Activated T-cell treated with anti-CD3 and anti-CD28 coated beads for 4 hours (primary cell): ENCODE results near the gene GRM8.
A peak's percentile ranks its signal among the peaks of the same experiment; 100 is the strongest.

Experiments used
- DNase-seq: peaks from one replicate; pipeline ENCODE4 v3.0.0-alpha.2; 2020

The GRM8 gene

GRCh38 chr7:126804604-126805003 lies 448.1 kb downstream of the GRM8 start:
- DNase-seq = no peak

DNA sequence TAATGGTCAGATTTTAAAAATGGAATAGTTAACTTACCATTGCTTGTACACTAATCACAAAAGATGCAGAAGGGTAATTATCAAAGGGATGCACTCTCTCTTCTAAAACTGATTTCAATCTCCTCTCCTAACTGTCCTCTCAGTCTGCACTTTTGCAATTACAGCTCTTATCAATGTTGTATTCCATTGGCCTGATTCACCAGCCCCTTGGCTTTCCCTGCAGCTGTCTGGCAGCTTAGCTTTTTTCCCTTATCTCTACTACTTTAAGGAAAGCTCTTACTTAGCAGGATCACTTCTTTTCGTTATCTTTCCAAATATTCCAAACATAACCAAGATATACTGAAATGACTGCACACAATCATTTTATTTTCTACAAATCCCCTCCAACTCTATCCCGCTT lies 448.8 kb downstream of the GRM8 start:
- DNase-seq = no peak

DNA sequence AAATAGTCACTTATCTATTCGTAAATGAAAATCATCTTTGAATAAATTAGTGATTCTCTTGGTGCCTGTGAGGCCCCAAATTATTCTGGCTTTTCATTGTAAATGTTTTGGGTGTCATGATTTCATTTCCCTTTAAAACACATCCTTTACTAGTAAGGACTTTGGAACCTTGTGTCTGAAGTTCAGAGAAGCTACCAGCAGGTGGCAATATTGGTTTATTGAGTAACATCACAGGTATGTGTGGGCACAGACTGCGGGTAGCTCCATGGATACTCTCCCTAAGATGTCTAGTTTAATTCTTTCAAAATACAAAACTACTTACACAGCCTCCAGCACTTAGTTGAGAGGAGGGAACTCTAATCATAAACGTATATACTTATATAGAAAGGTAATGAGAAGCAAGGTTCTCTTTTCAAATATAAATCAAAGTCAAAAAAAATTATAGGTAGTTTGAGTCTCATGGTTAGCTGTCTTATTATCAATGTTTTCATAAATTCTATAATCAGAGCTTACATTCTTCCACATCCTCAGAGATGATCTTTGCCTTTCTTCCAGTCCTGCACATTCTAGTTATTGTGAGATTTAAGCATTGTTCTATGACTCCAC lies 449.6 kb downstream of the GRM8 start:
- peak; percentile 11 for DNase-seq

- DNase-seq = no peak
Measured at GRCh38 chr7:126801733-126802132, 451.0 kb downstream of the GRM8 start.

DNA sequence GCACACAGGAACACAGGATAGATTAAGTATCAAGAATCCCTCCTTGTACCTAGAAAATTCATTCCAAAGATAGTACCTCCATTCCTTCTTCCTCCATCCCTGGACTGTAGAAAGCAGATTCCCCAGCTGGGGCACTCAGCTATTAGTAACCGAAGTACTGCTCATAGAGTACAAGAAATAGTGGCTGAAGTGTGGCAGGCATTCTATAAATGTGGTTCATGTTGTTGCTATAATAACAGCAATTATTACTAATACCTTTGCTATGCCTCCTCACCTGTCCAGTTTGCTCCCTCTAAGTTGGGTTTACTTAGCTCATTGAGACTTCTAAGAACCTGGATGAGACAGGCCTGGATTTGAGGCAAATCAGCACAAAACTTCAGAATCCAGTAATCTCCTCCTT lies 453.2 kb downstream of the GRM8 start:
- DNase-seq = no peak

- DNase-seq = no peak
Measured at GRCh38 chr7:126792521-126792920, 460.2 kb downstream of the GRM8 start.

DNA sequence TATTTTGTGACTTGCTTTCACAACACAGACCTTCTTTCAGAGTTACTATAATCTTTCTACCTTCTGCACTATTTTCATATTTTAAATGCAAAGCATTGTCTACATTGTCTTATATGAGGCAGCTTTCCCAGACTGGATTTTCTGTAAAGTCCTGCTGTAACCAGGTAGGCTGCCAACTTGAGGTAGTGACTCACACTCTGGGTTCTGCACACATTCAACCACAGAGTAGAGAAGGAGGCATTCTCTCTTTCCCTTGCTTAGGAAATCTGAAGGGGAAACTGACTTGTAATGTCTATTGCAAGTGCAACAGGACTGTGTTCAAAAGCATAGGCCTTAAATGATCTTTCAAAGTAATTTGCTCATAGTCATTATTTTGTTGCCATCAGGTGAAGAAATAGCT lies 461.4 kb downstream of the GRM8 start:
- DNase-seq = no peak

GRCh38 chr7:126790763-126791162 lies 462.0 kb downstream of the GRM8 start:
- no peak for DNase-seq

GRCh38 chr7:126783613-126784012 lies 469.1 kb downstream of the GRM8 start:
- DNase-seq = no peak

GRCh38 chr7:126780993-126781392 lies 471.7 kb downstream of the GRM8 start:
- no peak for DNase-seq

DNA sequence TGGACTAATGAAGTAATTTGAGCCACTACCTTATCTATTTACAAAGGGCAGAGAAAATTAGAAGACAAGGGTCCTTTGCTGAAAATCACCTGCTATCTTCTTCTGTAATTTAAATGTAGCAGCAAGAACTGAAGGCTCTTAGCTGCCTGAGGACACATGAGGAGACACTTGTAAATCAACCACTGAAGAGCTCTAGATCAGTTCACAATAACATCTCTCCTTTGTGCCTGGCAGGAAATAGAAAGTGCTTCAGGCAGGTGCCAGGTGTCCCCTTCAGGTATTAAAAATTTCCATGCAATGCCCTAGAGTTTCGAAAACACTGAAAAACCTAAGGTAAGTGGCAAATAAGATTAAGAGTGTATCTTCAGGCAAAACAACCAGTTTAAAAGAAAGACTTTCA lies 474.6 kb downstream of the GRM8 start:
- no peak for DNase-seq

- DNase-seq = no peak
Measured at GRCh38 chr7:126776498-126776897, 476.2 kb downstream of the GRM8 start.

- DNase-seq = no peak
Measured at GRCh38 chr7:126774077-126774476, 478.7 kb downstream of the GRM8 start.

- no peak for DNase-seq
Measured at GRCh38 chr7:126768836-126769235, 483.9 kb downstream of the GRM8 start.

DNA sequence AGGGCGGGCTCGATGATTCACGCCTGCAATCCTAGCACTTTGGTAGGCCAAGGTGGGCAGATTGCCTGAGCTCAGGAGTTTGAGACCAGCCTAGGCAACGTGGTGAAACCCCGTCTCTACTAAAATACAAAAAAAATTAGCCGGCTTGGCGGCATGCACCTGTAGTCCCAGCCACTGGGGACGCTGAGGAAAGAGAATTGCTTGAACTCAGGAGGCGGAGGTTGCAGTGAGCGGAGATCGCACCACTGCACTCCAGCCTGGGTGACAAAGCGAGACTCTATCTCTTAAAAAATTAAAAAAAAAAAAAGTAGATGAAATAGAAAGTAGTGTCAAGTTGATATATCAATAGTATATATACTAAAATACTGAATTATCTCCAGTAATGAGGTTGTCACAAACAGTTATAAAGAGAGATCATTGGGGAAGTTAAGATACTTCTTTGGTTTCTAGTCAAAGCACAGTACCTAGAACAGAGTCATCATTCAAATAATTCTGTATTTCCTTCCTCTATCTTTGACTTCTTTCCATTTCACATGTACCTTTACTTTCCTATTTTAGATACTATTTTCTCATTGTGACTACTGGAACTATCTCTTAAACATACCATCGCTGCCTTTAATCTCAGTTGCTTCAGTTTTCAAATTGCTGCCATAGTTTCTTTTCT lies 491.7 kb downstream of the GRM8 start:
- no peak for DNase-seq

- DNase-seq = no peak
Measured at GRCh38 chr7:126755381-126755780, 497.4 kb downstream of the GRM8 start.

GRCh38 chr7:126750207-126750911 lies 502.4 kb downstream of the GRM8 start:
- DNase-seq = no peak

GRCh38 chr7:126728967-126729366 lies 523.8 kb downstream of the GRM8 start:
- no peak for DNase-seq

- no peak for DNase-seq
Measured at GRCh38 chr7:126727930-126728391, 524.8 kb downstream of the GRM8 start.

DNA sequence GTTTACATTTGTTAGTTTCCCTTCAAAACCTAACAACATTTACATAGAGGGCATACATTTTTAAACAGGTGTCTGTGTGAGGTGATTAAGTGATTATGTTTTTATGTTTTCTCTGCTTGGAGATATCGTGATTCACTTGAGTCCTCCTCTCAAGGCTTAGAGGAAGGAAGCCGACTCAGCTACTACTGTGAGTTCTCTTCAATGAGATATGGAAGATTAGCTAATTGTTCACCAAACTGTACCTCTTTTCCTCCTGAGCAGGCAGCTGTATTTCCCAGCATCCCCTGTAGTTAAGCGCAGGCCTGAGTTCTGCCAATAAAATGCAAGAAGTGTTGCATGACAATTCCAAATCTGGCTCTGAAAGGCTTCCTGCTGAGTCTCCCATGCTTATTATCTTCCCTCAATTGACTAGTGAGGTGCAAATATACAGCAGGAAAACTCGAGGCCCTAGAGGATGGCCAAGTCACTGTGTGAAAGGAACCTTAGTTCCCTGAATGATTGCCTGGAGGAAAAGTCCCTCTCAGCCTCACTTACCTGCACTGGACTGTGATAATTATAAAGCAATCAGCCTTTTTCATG lies 528.7 kb downstream of the GRM8 start:
- no peak for DNase-seq

DNA sequence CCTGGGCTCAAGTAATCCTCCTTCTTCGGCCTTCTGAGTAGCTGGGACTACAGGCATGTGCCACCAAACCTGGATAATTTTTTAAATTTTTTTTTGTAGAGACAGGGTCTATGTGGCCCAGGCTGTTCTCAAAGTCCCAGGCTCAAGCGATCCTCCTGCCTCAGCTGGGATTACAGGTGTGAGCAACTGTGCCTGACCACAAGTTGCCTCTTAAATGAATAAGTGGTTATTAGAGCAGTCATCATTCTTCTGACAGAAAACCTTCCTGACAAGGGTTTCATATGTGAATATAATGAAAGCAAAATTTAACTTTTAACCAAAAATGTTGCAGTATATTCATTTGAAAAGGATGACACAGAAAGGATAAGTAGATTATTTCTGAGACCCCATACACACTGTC lies 532.5 kb downstream of the GRM8 start:
- no peak for DNase-seq

GRCh38 chr7:126718419-126718818 lies 534.3 kb downstream of the GRM8 start:
- DNase-seq = no peak

DNA sequence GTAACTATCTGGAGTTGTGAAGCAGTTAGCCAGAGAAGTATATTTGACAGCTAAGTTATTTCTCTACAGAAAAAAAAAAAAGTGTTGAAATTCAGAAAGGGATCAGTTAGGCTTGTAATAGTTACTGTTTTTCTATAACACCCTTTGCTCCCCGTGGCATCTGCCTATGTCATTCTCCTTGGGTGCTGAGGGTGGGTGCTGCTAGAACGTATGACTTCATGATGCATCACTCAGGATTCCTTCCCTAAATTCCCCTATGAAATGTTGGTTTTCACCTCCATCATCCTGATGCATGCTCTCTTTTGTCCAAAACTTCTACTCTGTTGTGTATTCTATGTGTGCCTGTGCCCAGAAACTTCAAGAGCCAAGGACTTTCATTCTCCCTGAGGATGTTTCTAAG lies 536.4 kb downstream of the GRM8 start:
- DNase-seq = no peak

DNA sequence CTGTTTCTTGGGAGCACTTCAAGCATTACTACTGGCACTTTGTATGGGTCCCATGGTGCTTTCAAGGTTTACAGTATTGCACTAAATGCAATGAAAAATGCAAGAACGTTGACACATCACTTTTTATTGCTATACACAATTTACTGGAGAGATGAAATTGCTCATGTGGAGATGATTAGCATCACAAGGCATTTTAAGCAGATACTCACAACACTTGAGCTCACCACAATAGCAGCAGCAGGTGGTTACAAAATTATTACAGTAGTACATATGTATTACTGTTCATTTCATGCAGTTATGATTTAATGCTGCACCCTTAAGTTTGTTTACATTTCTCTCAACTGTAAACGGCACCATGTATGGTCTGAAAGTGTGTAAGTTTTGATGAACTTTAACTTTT lies 537.7 kb downstream of the GRM8 start:
- no peak for DNase-seq
